Measurements from ENCODE around the gene ECSCR.

The ECSCR gene

DNA sequence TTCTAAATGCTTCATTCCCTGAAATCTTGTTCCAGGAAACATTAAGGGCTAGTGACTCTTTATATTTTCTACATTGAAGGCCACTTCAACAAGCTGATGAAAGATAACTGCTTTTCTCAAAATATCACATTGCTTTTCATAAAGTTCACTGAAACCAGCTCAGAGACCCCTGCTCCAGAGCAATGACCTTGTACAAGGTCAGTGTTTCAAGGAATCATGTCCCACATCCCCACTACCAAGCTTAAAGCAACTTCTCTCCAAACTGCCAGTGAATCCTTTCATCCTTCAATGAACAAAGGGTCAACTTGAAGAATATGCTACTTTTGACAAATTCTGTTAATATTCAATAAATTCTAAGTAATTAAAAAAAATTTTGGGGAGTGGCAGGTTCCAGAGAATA, 46.7 kb downstream of the ECSCR start:
- no peak for DNase-seq (ENCODE audit: low read depth)
- no peak overlapping the region for H3K4me3 ChIP-seq (ENCODE audit: low read depth, low read length)
- TF ChIP-seq, protein P1, sequence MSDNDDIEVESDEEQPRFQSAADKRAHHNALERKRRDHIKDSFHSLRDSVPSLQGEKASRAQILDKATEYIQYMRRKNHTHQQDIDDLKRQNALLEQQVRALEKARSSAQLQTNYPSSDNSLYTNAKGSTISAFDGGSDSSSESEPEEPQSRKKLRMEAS (IDR thresholded peaks at IDR 0.05; ENCODE audit: low read depth, low read length): no peak
- TF ChIP-seq, protein P2, sequence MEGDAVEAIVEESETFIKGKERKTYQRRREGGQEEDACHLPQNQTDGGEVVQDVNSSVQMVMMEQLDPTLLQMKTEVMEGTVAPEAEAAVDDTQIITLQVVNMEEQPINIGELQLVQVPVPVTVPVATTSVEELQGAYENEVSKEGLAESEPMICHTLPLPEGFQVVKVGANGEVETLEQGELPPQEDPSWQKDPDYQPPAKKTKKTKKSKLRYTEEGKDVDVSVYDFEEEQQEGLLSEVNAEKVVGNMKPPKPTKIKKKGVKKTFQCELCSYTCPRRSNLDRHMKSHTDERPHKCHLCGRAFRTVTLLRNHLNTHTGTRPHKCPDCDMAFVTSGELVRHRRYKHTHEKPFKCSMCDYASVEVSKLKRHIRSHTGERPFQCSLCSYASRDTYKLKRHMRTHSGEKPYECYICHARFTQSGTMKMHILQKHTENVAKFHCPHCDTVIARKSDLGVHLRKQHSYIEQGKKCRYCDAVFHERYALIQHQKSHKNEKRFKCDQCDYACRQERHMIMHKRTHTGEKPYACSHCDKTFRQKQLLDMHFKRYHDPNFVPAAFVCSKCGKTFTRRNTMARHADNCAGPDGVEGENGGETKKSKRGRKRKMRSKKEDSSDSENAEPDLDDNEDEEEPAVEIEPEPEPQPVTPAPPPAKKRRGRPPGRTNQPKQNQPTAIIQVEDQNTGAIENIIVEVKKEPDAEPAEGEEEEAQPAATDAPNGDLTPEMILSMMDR (IDR thresholded peaks at IDR 0.05; ENCODE audit: low read depth, low read length): no peak
- TF ChIP-seq MYC (IDR thresholded peaks at IDR 0.05; ENCODE audit: low read depth, low read length): no peak

DNA sequence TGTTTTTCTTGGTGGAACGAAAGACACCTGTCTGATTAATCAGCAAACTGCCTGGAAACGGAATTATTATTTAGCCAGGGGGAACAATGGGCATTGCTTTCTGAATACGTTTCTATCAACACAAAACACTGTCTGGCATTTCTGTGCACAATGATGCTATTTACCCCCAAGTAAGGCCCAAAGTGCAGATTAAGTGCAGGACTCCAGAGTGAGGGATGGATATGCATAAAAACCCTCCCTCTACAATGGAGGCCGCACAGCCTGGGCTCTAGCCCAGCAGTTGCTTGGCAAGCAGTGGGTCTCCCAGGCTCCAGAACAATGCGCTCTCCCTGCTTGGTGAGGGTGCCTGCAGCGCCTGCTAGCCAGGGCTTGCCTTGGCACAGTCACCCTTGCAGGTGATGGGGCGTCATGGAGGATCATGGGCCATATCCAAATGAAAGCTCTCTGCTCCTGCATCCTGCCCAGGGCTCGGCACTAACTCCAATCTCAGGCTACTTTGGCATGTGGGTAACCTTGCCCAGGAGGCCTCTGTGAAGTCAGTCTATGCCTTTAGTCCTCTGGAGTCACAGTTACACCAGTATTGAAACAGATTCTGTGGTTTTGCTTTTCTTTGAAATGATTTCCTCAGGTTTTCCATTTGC, 47.2 kb downstream of the ECSCR start:
- H3K4me3 ChIP-seq (ENCODE audit: low read depth, low read length): no peak overlapping the region
- no peak for DNase-seq (ENCODE audit: low read depth)
- TF ChIP-seq MYC (IDR thresholded peaks at IDR 0.05; ENCODE audit: low read depth, low read length): no peak

DNA sequence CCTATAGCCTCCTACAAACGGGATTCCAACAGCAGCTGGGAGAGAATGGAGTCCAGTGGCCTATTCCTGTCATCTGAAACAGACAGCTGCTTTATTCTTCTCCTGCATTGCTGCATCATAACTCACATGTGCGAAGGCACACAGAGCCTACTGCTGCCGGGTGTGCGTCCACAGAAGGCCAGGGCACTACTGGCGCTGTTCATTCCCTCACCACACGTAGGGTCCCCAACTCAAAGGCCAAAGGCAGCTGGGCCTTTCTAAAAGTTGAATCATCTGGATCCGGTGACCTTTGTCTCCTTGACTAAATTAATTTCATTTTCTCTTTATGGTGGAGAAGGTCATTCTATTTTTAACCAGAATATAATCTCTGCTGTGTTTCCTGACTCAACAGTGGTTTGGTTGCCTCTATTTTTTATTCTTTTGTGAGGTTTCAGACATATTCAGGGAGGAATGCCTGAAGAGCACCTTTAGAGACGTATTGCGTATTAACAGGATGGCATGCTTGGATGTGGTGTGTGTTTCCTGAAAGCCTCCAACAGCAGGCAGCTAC, 47.9 kb downstream of the ECSCR start:
- TF ChIP-seq, protein P1 (IDR thresholded peaks at IDR 0.05; ENCODE audit: low read depth, low read length): no peak
- TF ChIP-seq, protein P2 (IDR thresholded peaks at IDR 0.05; ENCODE audit: low read depth, low read length): no peak
- TF ChIP-seq MYC (IDR thresholded peaks at IDR 0.05; ENCODE audit: low read depth, low read length) (no peak), POLR2A (IDR thresholded peaks at IDR 0.05; ENCODE audit: extremely low read depth, insufficient read length) (no peak)
- no peak overlapping the region for H3K4me3 ChIP-seq (ENCODE audit: low read depth, low read length)
- DNase-seq (ENCODE audit: low read depth): no peak

DNA sequence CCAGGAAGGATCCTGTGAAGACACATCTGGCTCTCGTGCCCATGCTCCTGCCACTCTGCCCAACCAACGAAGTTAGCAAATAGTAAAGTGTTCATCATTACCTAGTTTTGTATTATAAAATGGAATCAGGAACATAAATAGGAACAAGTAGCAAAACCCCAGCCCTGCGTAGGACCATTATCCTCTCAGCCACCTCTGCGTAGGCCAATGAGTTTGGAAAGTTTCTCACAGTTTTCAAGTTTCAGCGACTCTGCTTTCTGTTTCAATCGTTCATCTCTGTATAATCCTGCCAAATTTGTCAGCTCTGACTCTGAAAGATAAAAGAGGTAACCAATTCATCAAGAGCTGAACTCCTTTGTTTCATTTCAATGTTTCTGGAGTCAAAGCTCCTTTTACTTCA, 48.6 kb downstream of the ECSCR start:
- no peak overlapping the region for H3K4me3 ChIP-seq (ENCODE audit: low read depth, low read length)
- no peak for DNase-seq (ENCODE audit: low read depth)
- TF ChIP-seq, protein P2 (IDR thresholded peaks at IDR 0.05; ENCODE audit: low read depth, low read length): no peak
- TF ChIP-seq POLR2A (IDR thresholded peaks at IDR 0.05; ENCODE audit: extremely low read depth, insufficient read length): no peak
- TF ChIP-seq, protein P1 (IDR thresholded peaks at IDR 0.05; ENCODE audit: low read depth, low read length): no peak
- no peak for TF ChIP-seq MYC (IDR thresholded peaks at IDR 0.05; ENCODE audit: low read depth, low read length)

DNA sequence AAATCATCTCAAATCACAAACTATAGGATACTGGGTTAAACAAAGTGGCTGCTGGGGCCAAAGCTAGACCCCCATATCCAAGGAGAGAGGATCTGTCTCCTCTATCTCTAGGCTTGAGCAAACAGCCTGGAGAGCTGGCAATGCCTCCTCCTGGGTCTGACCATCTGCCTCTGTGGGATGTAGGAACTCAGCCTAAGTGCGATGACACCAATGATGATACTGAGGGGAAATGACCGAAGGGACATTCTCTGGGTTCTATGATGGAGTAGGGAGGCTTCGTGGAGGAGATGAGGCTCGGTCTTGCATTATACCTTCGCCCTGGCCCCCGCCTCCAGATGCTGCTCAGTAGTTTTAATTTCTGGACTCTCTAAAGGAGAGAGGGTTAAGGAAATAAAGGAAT, 49.4 kb downstream of the ECSCR start:
- no peak for DNase-seq (ENCODE audit: low read depth)
- TF ChIP-seq POLR2A (IDR thresholded peaks at IDR 0.05; ENCODE audit: extremely low read depth, insufficient read length) (no peak), MYC (IDR thresholded peaks at IDR 0.05; ENCODE audit: low read depth, low read length) (no peak)
- TF ChIP-seq, protein P1 (IDR thresholded peaks at IDR 0.05; ENCODE audit: low read depth, low read length): no peak
- TF ChIP-seq, protein P2 (IDR thresholded peaks at IDR 0.05; ENCODE audit: low read depth, low read length): no peak
- no peak overlapping the region for H3K4me3 ChIP-seq (ENCODE audit: low read depth, low read length)

DNA sequence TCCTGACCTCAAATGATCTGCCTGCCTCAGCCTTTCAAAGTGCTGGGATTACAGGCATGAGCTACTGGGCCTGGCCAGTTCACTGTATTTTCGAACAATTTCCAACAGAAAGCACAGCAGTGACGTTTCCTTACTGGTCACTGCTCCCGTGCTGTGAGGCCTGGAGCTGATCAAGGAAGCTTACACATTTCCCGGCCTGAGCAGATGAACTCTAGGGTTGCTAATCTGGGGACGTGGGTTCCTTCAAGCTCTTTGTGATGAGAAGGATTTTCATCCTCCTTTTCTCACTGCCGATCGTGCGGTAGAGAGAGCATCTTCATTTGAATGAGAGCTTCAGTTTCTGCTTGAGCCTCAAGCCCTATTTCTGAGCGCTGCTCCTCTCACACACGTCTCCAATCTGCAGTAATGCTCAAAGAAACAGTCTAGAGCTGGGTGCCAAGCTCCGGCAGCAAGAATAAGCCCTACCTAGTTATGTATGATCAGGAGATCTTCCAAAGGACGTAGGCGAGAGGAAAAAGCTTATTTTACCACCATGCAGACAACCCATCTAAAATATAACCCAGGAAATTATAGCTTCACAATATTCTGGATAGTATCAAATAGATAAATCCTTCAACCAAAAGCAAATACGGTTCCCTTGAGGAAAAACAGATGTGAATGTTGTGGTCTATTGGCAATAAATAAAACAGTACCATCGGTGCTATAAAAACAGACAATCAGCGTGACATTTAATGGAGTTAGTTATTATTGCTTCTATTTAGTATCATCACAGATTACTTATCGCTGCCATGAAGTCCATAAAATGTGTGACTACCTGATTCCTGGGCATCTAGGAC, 51.3 kb downstream of the ECSCR start:
- TF ChIP-seq MYC (IDR thresholded peaks at IDR 0.05; ENCODE audit: low read depth, low read length): no peak
- DNase-seq (ENCODE audit: low read depth): no peak
- no peak overlapping the region for H3K4me3 ChIP-seq (ENCODE audit: low read depth, low read length)
